Ovary (tissue), 9 donors: ENCODE measurements around the gene TMEM109. TPM values are rescaled to one million over a fixed set of nuclear protein-coding genes. Genes with fewer than 3 reads are reported as not detected.

ENCODE experiments used
- DNase-seq, 5 donors: peaks; one replicate each; pipeline ENCODE4 v3.0.0-alpha.2; 2019 to 2020
- H3K27ac ChIP-seq, 2 donors: fragments of 200-600 bp; one replicate each; pipeline versions ENCODE4 v1.5.1 to v1.8.0; 2019 to 2022
- H3K27me3 ChIP-seq: fragments of 200-600 bp; one replicate; pipeline ENCODE4 v1.8.0; 2022
- H3K36me3 ChIP-seq: fragments of 200-600 bp; sonication (generic); one replicate; pipeline ENCODE4 v1.5.1; 2019
- H3K4me1 ChIP-seq: one replicate; pipeline ENCODE4 v1.8.1; 2013; ENCODE audit warnings: mild to moderate bottlenecking, moderate library complexity; ENCODE audit not compliant: insufficient read depth
- H3K4me3 ChIP-seq: fragments of 200-600 bp; sonication (generic); one replicate; pipeline ENCODE4 v1.5.1; 2017
- H3K9me3 ChIP-seq, 2 donors: fragments of 200-600 bp in 1 of 2; sonication (generic) in 1 of 2; one replicate each; pipeline versions ENCODE4 v1.5.1 to v1.8.1; 2013 to 2019; ENCODE audit warnings: mild to moderate bottlenecking in 1 of 2, moderate library complexity in 1 of 2
- EP300 ChIP-seq: sonication (generic); formaldehyde crosslinking; IDR thresholded peaks from one replicate; pipeline ENCODE4 v1.6.1; 2017; ENCODE audit warnings: antibody characterized with exemption
- POLR2A ChIP-seq: fragments of 450-650 bp; IDR thresholded peaks from one replicate; pipeline ENCODE4 v1.6.1; 2017; ENCODE audit warnings: antibody characterized with exemption, mild to moderate bottlenecking, moderate library complexity
- WGBS, 3 donors: extraction: QIAGEN DNeasy Blood & Tissue Kit in 1 of 3; methylation state at CpG; one replicate each; pipeline versions ENCODE4 v1.1.5 to v1.1.7; 2013 to 2017; 5-methylcytosine and 5-hydroxymethylcytosine counted together
- intact Hi-C, 4 donors: fragments of 100-400 bp; cut with DNase I; formaldehyde crosslinking; loops; one replicate each; pipeline versions ENCODE4 v1.11.0 to v1.15.1; 2022 to 2023
- polyA plus RNA-seq, 2 donors: library from polyadenylated mRNA; stranded (reverse); fragments of 200-250 nt in 1 of 2; fragments of 350-450 nt in 1 of 2; fragmentation: Illumina TruSeq in 1 of 2; extraction: RNeasy Lipid Tissue Mini Kit (QIAGEN cat#74804) in 1 of 2; gene quantifications; one replicate each; pipeline ENCODE4 v1.2.3, GENCODE V29; 2013 to 2014
- total RNA-seq, 7 donors: library from RNA; depleted of rRNA in 2 of 7; stranded (reverse); fragments of >200 nt in 2 of 7; fragmentation: NEBNext Ultra II Directional in 3 of 7; extraction: Animal tissue kit (Norgen Biotek cat#: 25700) in 3 of 7; gene quantifications; one replicate each; pipeline versions ENCODE4 v1.1.0 to v1.2.4, GENCODE V29; 2016 to 2023
- TF ChIP-seq, protein P1 (sequence below), 3 donors: fragments of 450-650 bp in 2 of 3; fragments of 200-600 bp in 1 of 3; IDR thresholded peaks; one replicate each; pipeline versions ENCODE4 v1.5.1 to v1.8.0; 2016 to 2022; ENCODE audit warnings: antibody characterized with exemption in 3 of 3, mild to moderate bottlenecking in 1 of 3
- donor health status: DM: no; HTN: no; CAD: no; lungs with moderate emphysema.
- donor health status: DM: no; HTN: no; CAD: no.
- donor health status: Bipolar disorder and iron deficiency.
- donor health status: DM: yes; HTN: yes; CAD: no.
- donor health status: DM: no; HTN: no; CAD: no.
- donor health status: DM: yes; HTN: yes; CAD: no.

TMEM109 gene
- total and polyA plus RNA-seq, 9 donors, result 88.7 to 145 (median 121) TPM

DNA sequence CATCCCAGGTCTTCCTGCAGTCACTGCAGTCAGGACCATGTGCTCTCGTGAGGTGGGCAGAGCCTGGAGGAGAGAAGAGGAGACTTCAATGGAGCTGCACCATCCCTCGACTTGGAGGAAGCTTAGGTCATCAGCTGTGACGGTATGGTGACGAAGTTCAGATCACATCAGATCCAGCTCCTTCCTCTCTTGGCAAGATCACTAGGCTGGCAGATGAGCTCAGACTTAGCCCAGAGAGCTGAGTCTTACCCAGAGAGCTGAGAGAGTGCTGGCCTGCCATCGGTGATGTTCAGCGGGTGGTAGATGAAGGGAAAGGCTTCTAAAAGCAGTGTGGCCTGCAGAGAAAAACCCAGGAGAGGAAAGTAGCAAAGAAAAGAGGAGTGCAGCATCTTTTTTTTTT is 39.8 kb downstream of the TMEM109 start:
- Histone ChIP-seq H3K9me3 (no peaks in the 10 kb centered on the region), H3K27ac (peak overlapping the region in 1 of 2 donors; percentile 11), H3K27me3 (no peaks in the 10 kb centered on the region), H3K4me1 (peaks cover 8% of the 10 kb centered on the region), H3K4me3 (no peak overlapping the region), H3K36me3 (no peaks in the 10 kb centered on the region)
- intact Hi-C loops, result loop anchor here in 1 of 4 donors (5.0 kb wide), 1 partner anchor 174 kb away; no protein-coding TSS in a partner anchor
- DNase-seq, result no peak
- TF ChIP-seq POLR2A, result no peak
- no peak for TF ChIP-seq EP300
- TF ChIP-seq, protein P1, sequence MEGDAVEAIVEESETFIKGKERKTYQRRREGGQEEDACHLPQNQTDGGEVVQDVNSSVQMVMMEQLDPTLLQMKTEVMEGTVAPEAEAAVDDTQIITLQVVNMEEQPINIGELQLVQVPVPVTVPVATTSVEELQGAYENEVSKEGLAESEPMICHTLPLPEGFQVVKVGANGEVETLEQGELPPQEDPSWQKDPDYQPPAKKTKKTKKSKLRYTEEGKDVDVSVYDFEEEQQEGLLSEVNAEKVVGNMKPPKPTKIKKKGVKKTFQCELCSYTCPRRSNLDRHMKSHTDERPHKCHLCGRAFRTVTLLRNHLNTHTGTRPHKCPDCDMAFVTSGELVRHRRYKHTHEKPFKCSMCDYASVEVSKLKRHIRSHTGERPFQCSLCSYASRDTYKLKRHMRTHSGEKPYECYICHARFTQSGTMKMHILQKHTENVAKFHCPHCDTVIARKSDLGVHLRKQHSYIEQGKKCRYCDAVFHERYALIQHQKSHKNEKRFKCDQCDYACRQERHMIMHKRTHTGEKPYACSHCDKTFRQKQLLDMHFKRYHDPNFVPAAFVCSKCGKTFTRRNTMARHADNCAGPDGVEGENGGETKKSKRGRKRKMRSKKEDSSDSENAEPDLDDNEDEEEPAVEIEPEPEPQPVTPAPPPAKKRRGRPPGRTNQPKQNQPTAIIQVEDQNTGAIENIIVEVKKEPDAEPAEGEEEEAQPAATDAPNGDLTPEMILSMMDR (IDR thresholded peaks at IDR 0.05), result no peak
- 84 to 88% (median 87%) methylated on average over 6 of the region's 6 CpGs for WGBS, 3 donors

DNA sequence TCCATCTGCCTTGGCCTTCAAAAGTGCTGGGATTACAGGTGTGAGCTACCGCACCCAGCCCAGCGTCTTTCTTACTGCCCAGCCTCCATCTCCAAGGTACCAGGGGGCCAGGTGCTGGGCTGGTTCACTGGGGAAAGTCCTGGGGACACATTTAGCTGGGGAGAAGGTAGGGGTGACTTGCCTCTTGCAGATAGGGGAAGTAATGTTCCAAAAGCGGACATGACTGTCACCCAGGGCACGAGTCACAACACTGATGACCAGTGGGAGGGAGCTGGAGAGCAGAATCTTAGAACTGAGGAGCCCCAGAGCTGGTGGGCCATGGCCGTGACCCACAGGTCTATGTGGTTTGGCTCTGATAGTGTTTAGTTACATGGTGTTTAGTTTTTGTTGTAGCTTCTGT is 40.5 kb downstream of the TMEM109 start:
- no peak overlapping the region for H3K27ac ChIP-seq
- intact Hi-C loops, result loop anchor here in 1 of 4 donors (5.0 kb wide), 1 partner anchor 173 kb away; no protein-coding TSS in a partner anchor
- TF ChIP-seq POLR2A (no peak), EP300 (no peak)
- TF ChIP-seq, protein P1 (IDR thresholded peaks at IDR 0.05), result no peak
- no peak overlapping the region for H3K4me3 ChIP-seq
- H3K4me1 ChIP-seq, result peaks cover 8% of the 10 kb centered on the region
- no peaks in the 10 kb centered on the region for H3K9me3 ChIP-seq
- no peaks in the 10 kb centered on the region for H3K27me3 ChIP-seq
- DNase-seq, result no peak
- H3K36me3 ChIP-seq, result no peaks in the 10 kb centered on the region
- WGBS, 3 donors, result 69 to 72% (median 70%) methylated on average over 5 of the region's 5 CpGs

DNA sequence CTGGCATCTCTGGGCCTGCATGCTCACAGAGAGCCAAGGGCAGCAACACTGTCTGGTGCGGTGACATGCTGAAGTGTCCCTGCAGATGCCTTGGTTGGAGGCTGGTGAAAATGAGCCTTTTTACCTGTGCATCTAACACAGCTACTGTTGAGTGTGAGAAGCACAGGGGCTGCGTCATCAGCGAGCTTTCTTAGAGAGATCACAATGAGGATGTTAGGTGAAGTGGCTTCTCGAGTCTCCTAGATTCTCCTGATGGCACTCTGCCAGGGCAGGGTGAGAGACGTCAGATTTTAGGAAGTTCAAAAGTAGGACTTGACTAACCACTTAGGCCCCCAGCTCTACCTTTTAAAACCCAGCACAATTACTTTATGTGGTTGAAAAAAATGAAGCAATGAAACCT is 41.6 kb downstream of the TMEM109 start:
- peaks cover 5% of the 10 kb centered on the region for H3K4me1 ChIP-seq
- 55 to 63% (median 61%) methylated on average over 5 of the region's 5 CpGs for WGBS, 3 donors
- H3K36me3 ChIP-seq, result no peaks in the 10 kb centered on the region
- no peaks in the 10 kb centered on the region for H3K9me3 ChIP-seq
- no peaks in the 10 kb centered on the region for H3K27me3 ChIP-seq
- DNase-seq, result no peak
- intact Hi-C loops, result no loop called here
- H3K4me3 ChIP-seq, result no peak overlapping the region
- TF ChIP-seq POLR2A (no peak), EP300 (no peak)
- TF ChIP-seq, protein P1 (IDR thresholded peaks at IDR 0.05), result no peak
- H3K27ac ChIP-seq, result no peak overlapping the region

DNA sequence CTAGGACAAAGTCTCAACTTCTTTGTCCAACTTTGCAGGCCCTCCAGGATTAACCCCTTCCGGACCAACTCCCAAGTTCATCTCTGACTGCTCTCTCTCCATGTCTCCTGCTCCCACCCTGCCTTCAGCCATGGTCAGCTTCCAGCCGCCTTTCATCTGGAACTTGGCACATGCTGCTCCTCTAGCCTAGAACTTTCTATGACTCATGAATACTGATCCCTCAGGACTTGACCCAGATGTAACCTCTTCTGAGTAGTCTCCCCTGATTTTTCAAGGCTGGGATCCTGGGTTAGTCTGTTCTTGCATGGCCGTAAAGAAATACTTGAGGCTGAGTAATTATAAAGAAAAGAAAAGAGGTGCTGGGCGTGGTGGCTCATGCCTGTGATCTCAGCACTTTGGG is 43.2 kb downstream of the TMEM109 start:
- Histone ChIP-seq H3K4me3 (no peak overlapping the region), H3K27ac (no peak overlapping the region), H3K4me1 (no peaks in the 10 kb centered on the region), H3K9me3 (no peaks in the 10 kb centered on the region), H3K36me3 (no peaks in the 10 kb centered on the region), H3K27me3 (no peaks in the 10 kb centered on the region)
- intact Hi-C loops, result no loop called here
- 78 to 82% (median 79%) methylated on average over 4 of the region's 4 CpGs for WGBS, 3 donors
- DNase-seq, result peak in 1 of 5 donors; percentile 15
- no peak for TF ChIP-seq EP300
- TF ChIP-seq POLR2A, result no peak
- TF ChIP-seq, protein P1 (IDR thresholded peaks at IDR 0.05), result no peak
